Measurements from ENCODE around the gene COL13A1.

DNA sequence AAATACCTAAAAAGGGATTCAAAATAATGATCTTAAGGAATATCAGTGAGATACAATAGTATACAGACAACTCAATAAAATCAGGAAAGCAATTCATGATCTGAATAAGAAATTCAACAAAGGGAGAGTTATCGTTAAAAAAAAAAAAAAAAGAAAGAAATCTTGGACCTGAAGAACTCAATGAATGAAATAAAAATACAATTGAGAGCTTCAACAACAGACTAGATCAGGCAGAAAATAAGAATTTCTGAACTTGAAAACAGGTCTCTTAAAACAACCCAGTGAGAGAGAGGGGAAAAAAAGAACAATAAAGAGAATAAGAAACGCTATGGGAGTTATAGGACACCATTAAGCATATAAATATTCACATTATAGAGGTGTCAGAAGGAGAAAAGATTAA is 179.0 kb downstream of the COL13A1 start:
- TF ChIP-seq, protein P1, sequence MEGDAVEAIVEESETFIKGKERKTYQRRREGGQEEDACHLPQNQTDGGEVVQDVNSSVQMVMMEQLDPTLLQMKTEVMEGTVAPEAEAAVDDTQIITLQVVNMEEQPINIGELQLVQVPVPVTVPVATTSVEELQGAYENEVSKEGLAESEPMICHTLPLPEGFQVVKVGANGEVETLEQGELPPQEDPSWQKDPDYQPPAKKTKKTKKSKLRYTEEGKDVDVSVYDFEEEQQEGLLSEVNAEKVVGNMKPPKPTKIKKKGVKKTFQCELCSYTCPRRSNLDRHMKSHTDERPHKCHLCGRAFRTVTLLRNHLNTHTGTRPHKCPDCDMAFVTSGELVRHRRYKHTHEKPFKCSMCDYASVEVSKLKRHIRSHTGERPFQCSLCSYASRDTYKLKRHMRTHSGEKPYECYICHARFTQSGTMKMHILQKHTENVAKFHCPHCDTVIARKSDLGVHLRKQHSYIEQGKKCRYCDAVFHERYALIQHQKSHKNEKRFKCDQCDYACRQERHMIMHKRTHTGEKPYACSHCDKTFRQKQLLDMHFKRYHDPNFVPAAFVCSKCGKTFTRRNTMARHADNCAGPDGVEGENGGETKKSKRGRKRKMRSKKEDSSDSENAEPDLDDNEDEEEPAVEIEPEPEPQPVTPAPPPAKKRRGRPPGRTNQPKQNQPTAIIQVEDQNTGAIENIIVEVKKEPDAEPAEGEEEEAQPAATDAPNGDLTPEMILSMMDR (conservative IDR thresholded peaks at IDR 0.05 in 1 of 2, IDR thresholded peaks at IDR 0.05 in 1 of 2; ENCODE audit: low read depth in 1 of 2, low read length in 2 of 2): no peak
- TF ChIP-seq EZH2 (IDR thresholded peaks at IDR 0.05; ENCODE audit: low read length, missing control alignments): no peak
